ENCODE data around the gene TENM3. TPM values are rescaled to one million over a fixed set of nuclear protein-coding genes. Genes with fewer than 3 reads are reported as not detected.

TENM3 gene
- total and polyA plus RNA-seq, 12 donors: 2.6 to 54.4 (median 42.8) TPM

DNA sequence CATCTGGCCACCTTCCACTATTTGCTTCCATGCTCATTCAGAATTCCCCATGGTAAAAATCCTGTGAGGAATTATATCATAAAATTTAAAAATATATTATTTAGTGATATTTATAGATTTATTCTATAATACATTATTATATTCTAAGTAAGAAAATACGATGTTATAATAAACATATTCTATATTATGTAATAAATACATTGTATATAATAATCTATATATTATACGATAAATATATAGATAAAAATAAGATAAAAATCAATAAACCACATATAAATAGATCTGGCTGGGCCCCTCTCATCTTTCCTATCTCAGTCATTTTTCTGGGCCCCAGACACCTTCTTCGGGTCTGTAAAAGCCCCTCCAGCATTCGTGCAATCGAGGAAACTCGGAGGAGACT, 605.5 kb downstream of the TENM3 start:
- H3K9me3 ChIP-seq (replicated peaks in 1 of 3): no peaks in the 10 kb centered on the region
- DNase-seq: no peak
- H3K27me3 ChIP-seq: no peaks in the 10 kb centered on the region
- no peaks in the 10 kb centered on the region for H3K4me1 ChIP-seq (replicated peaks in 1 of 2)
- 87 to 94% (median 92%) methylated on average over 6 of the region's 6 CpGs for WGBS, 4 donors
- intact Hi-C loops (cut with DNase I): no loop called here
- no peaks in the 10 kb centered on the region for H3K36me3 ChIP-seq (replicated peaks in 1 of 2)
- TF ChIP-seq, protein P1, sequence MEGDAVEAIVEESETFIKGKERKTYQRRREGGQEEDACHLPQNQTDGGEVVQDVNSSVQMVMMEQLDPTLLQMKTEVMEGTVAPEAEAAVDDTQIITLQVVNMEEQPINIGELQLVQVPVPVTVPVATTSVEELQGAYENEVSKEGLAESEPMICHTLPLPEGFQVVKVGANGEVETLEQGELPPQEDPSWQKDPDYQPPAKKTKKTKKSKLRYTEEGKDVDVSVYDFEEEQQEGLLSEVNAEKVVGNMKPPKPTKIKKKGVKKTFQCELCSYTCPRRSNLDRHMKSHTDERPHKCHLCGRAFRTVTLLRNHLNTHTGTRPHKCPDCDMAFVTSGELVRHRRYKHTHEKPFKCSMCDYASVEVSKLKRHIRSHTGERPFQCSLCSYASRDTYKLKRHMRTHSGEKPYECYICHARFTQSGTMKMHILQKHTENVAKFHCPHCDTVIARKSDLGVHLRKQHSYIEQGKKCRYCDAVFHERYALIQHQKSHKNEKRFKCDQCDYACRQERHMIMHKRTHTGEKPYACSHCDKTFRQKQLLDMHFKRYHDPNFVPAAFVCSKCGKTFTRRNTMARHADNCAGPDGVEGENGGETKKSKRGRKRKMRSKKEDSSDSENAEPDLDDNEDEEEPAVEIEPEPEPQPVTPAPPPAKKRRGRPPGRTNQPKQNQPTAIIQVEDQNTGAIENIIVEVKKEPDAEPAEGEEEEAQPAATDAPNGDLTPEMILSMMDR (IDR thresholded peaks at IDR 0.05): no peak
- TF ChIP-seq POLR2A (IDR thresholded peaks at IDR 0.05): no peak
- no peak overlapping the region for H3K4me3 ChIP-seq
- no peak overlapping the region for H3K27ac ChIP-seq

Small RNA genes lying within 50 kb of the gene (small RNA-seq; reads per million reads assigned to genes)
- gene RN7SKP67: 0 reads per million in 2 donors
- 0 reads per million in 2 donors for gene RNU2-34P

Measured in adrenal gland (tissue), 12 donors.